DMS53 treated with DMSO at 0.1 percent for 48 hours (cell line): ENCODE data around the gene MAML3.

Experiments used
- DNase-seq: peaks from one replicate; lab custom pipeline; 2025; ENCODE audit not compliant: unreplicated experiment; lab: John Stamatoyannopoulos, UW

The MAML3 gene

GRCh38 chr4:139907001-139907809 is 246.8 kb downstream of the MAML3 start:
- DNase-seq = no peak

GRCh38 chr4:139905489-139905888 is 248.5 kb downstream of the MAML3 start:
- DNase-seq = no peak

- no peak for DNase-seq
Observed at GRCh38 chr4:139904406-139904805, 249.6 kb downstream of the MAML3 start.

GRCh38 chr4:139903845-139904244 is 250.1 kb downstream of the MAML3 start:
- DNase-seq = no peak

- no peak for DNase-seq
Observed at GRCh38 chr4:139902321-139903320, 251.4 kb downstream of the MAML3 start.

- no peak for DNase-seq
Observed at GRCh38 chr4:139901531-139902320, 252.3 kb downstream of the MAML3 start.

GRCh38 chr4:139900964-139901376 is 253.0 kb downstream of the MAML3 start:
- no peak for DNase-seq

- DNase-seq = no peak
Observed at GRCh38 chr4:139899346-139899745, 254.6 kb downstream of the MAML3 start.

GRCh38 chr4:139898293-139898692 is 255.7 kb downstream of the MAML3 start:
- DNase-seq = no peak

GRCh38 chr4:139896091-139896604 is 257.8 kb downstream of the MAML3 start:
- no peak for DNase-seq

- no peak for DNase-seq
Observed at GRCh38 chr4:139893801-139894200, 260.2 kb downstream of the MAML3 start.

- DNase-seq = no peak
Observed at GRCh38 chr4:139892973-139893736, 260.8 kb downstream of the MAML3 start.

GRCh38 chr4:139890816-139891215 is 263.2 kb downstream of the MAML3 start:
- no peak for DNase-seq

- no peak for DNase-seq
Observed at GRCh38 chr4:139889901-139890300, 264.1 kb downstream of the MAML3 start.

GRCh38 chr4:139889264-139889663 is 264.7 kb downstream of the MAML3 start:
- no peak for DNase-seq

GRCh38 chr4:139887962-139888735 is 265.8 kb downstream of the MAML3 start:
- no peak for DNase-seq

GRCh38 chr4:139887376-139887802 is 266.6 kb downstream of the MAML3 start:
- DNase-seq = no peak

- no peak for DNase-seq
Observed at GRCh38 chr4:139886798-139887197, 267.2 kb downstream of the MAML3 start.

GRCh38 chr4:139884438-139884837 is 269.5 kb downstream of the MAML3 start:
- no peak for DNase-seq
